ENCODE data around the gene IRGQ.
"Not testable (repeated sequence)": the region's sequence is repeated elsewhere in the genome, so short reads cannot be mapped to it uniquely, and the experiment has no call there.

Gene IRGQ

DNA sequence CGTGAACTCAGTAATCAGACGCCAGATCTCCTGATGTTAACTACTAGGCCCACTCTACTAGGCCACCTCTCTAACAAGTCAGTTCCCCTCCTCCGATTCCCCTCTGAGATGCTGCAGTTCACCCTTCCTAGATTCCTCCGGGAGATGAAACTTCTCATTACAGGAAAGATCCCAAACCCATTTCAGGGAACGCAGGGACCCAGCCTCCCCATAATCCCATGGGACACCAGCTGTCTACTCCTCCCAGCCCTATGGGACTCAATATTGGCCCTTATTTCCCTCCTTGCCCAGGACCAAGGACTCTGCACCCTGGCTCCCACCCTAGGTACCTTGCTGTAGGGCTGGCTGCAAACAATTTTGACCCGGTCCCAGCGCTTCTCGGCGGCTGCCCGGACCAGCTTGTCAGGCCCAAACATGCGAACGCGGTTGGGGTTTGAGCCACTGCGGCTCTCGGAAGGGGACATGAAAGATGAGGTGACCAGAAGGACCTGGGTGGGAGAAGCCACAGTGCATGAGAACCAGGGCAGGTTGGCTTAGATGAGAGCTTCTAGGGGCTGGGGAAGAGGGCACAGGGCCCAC is 41.5 kb downstream of the IRGQ start:
- no peak for DNase-seq (ENCODE audit: low read depth)
- TF ChIP-seq, protein P1, sequence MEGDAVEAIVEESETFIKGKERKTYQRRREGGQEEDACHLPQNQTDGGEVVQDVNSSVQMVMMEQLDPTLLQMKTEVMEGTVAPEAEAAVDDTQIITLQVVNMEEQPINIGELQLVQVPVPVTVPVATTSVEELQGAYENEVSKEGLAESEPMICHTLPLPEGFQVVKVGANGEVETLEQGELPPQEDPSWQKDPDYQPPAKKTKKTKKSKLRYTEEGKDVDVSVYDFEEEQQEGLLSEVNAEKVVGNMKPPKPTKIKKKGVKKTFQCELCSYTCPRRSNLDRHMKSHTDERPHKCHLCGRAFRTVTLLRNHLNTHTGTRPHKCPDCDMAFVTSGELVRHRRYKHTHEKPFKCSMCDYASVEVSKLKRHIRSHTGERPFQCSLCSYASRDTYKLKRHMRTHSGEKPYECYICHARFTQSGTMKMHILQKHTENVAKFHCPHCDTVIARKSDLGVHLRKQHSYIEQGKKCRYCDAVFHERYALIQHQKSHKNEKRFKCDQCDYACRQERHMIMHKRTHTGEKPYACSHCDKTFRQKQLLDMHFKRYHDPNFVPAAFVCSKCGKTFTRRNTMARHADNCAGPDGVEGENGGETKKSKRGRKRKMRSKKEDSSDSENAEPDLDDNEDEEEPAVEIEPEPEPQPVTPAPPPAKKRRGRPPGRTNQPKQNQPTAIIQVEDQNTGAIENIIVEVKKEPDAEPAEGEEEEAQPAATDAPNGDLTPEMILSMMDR (IDR thresholded peaks at IDR 0.05; ENCODE audit: low read depth, low read length, missing control alignments), result no peak
- no peak overlapping the region for H3K4me3 ChIP-seq (ENCODE audit: low read depth, low read length)
- in situ Hi-C loops (cut with HindIII; ENCODE audit: low sequenced_read_pairs), result no loop called here

DNA sequence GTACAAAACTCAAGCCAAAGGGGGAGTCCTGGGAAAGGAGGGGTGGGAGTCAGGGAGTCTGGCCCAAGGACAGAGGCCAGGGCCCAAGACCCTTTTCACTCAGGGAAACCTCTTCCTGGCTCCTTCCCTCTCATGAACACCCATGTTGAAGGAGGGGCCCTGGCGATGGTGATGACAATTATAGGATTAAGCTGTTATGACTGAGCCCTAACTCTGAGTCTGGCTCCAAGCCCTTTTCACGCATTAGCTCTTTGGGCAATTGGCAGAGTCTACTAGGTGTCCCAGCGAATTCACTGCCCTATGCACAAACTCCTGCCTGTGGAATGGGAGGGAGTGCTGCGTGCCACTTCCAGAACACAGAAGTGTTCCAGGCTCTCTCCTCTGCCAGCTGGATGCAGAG is 42.3 kb downstream of the IRGQ start:
- in situ Hi-C loops (cut with HindIII; ENCODE audit: low sequenced_read_pairs), result no loop called here
- DNase-seq (ENCODE audit: low read depth), result no peak
- H3K4me3 ChIP-seq (ENCODE audit: low read depth, low read length), result no peak overlapping the region
- TF ChIP-seq, protein P1 (IDR thresholded peaks at IDR 0.05; ENCODE audit: low read depth, low read length, missing control alignments), result no peak

DNA sequence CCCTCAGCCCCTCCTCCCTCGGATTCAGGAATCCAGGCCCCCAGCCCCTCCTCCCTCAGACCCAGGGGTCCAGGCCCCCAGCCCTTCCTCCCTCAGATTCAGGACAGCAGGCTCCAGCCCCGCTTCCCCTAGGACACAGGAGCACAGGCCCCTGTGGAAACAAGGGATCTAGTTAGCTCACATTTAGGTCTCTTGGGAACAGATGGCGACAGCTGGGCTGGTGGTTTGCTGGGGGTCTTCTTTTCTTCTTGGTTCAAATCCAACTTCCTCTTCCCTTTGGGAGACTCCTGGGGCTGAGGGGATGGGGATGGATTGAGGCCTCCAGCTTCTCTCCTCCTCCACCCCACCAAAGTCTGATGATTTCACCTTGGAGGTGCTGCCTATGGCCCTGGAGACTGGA is 43.3 kb downstream of the IRGQ start:
- H3K4me3 ChIP-seq (ENCODE audit: low read depth, low read length), result no peak overlapping the region
- no peak for DNase-seq (ENCODE audit: low read depth)
- TF ChIP-seq, protein P1 (IDR thresholded peaks at IDR 0.05; ENCODE audit: low read depth, low read length, missing control alignments), result no peak
- in situ Hi-C loops (cut with HindIII; ENCODE audit: low sequenced_read_pairs), result no loop called here

DNA sequence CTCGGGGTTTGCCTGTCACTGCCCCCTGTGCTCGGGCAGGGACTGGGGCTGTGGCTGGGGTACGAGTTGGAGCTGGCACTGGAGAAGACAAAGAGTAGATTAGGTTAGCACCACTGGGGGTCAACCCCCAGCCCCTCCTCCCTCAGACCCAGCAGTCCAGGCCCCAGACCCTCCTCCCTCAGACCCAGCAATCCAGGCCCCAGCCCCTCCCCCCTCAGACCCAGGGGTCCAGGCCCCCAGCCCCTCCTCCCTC is 43.8 kb downstream of the IRGQ start:
- DNase-seq (ENCODE audit: low read depth), result no peak
- TF ChIP-seq, protein P1 (IDR thresholded peaks at IDR 0.05; ENCODE audit: low read depth, low read length, missing control alignments), result no peak
- no peak overlapping the region for H3K4me3 ChIP-seq (ENCODE audit: low read depth, low read length)
- in situ Hi-C loops (cut with HindIII; ENCODE audit: low sequenced_read_pairs), result no loop called here

DNA sequence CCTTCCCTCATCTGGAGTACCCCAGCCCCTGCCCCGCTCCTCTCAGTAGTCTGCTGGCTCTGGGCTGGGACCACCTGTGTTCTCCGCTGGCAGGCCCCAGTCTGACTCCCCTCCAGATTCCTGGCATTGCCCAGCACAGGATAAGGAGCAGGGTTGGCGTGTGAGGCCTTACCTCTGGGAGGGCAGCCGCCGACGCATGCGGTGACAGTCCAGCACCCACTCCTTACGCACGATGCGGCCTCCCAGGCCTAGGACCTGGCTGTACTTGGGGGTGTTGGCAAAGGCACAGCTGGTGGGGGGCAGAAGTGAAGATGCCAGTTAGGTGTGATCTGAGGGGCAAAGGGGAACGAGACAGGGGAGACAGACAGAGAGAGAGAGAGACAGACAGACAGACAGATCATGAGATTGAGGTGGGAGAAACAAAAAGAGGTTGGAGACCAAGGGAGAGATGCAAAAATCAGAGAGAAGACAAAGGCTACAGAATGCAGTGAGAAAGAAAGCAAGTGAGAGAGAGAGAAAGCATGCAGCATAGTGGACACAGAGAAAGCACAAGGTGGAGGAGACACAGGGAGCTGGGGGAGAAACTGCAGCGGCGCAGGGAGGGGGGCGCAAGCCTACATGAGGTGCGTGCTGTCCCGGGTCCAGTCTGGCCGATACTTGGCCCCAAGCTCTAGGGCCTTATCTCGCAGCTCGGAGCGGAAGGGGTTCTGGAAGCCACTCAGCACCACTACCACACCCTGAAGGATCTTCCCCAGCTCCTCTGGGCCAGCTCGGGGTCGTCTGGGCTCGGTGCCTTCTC is 44.3 kb downstream of the IRGQ start:
- in situ Hi-C loops (cut with HindIII; ENCODE audit: low sequenced_read_pairs), result no loop called here
- DNase-seq (ENCODE audit: low read depth), result no peak
- TF ChIP-seq, protein P1 (IDR thresholded peaks at IDR 0.05; ENCODE audit: low read depth, low read length, missing control alignments), result no peak
- no peak overlapping the region for H3K4me3 ChIP-seq (ENCODE audit: low read depth, low read length)

DNA sequence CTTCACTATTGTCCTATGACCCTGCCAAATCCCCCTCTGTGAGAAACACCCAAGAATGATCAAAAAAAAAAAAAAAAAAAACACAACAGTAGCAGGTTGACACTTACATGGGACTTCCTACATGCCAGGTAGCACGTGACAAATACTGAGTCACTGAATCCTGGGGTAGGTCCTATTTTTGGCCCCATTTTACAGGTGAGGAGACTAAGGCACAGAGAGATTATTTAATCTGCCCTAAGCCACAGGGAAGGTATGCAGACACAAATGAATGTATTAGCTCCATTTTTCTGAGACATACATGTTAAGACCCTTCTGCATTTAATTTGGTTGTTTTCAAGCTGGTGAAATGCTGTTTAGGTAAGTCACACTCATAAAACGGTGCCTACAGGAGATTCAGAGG is 47.2 kb downstream of the IRGQ start:
- TF ChIP-seq, protein P1 (IDR thresholded peaks at IDR 0.05; ENCODE audit: low read depth, low read length, missing control alignments), result no peak
- DNase-seq (ENCODE audit: low read depth), result no peak
- in situ Hi-C loops (cut with HindIII; ENCODE audit: low sequenced_read_pairs), result no loop called here
- no peak overlapping the region for H3K4me3 ChIP-seq (ENCODE audit: low read depth, low read length)

DNA sequence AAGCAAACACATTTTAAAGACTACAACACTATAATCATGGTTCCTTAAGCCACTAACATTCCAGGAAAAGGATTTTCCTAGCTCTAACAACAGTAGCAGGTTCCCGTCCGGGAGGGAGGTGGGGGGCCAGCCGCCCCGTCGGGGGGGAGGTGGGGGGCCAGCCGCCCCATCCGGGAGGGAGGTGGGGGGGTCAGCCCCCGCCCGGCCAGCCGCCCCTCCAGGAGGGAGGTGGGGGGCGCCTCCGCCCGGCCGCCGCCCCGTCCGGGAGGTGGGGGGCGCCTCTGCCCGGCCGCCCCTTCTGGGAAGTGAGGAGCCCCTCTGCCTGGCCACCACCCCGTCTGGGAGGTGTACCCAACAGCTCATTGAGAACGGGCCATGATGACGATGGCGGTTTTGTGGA is 48.0 kb downstream of the IRGQ start:
- H3K4me3 ChIP-seq (ENCODE audit: low read depth, low read length); in situ Hi-C loops (cut with HindIII; ENCODE audit: low sequenced_read_pairs); DNase-seq (ENCODE audit: low read depth): not testable (repeated sequence)
